GM23338 (cell line): ENCODE measurements around the gene INPP5A. TPM values are rescaled to one million over a fixed set of nuclear protein-coding genes. Genes with fewer than 3 reads are reported as not detected.
"Not testable (repeated sequence)": the region's sequence is repeated elsewhere in the genome, so short reads cannot be mapped to it uniquely, and the experiment has no call there.

Source experiments
- ATAC-seq: fragments of 200-7000 bp; cut with Tn5 transposase; 3 replicates; pipeline ENCODE4 v1.9.1; 2020
- DNase-seq: peaks from one replicate; pipeline ENCODE4 v3.0.0-alpha.2; 2015; ENCODE audit warnings: low spot score
- H2AFZ ChIP-seq: fragments of 200-600 bp; sonication (generic); 2 replicates; pipeline ENCODE4 v1.8.0; 2016; ENCODE audit warnings: antibody characterized with exemption, mild to moderate bottlenecking, moderate library complexity
- H3F3A ChIP-seq: fragments of 200-600 bp; sonication (generic); replicated peaks from 2 replicates; pipeline ENCODE4 v1.8.0; 2017; ENCODE audit warnings: antibody characterized with exemption, mixed run types, low read depth
- H3K27ac ChIP-seq: fragments of 200-600 bp; sonication (generic); 2 replicates; pipeline ENCODE4 v1.6.1; 2016; ENCODE audit warnings: low read depth
- H3K27me3 ChIP-seq: fragments of 200-600 bp; sonication (generic); 2 replicates; pipeline ENCODE4 v1.8.0; 2016; ENCODE audit warnings: mild to moderate bottlenecking, mixed run types, moderate library complexity; ENCODE audit not compliant: insufficient read depth
- H3K36me3 ChIP-seq: fragments of 200-600 bp; sonication (generic); 2 replicates; pipeline ENCODE4 v1.8.0; 2016; ENCODE audit warnings: mild to moderate bottlenecking; ENCODE audit not compliant: insufficient read depth
- H3K4me1 ChIP-seq: fragments of 200-600 bp; sonication (generic); 2 replicates; pipeline ENCODE4 v1.8.0; 2016; ENCODE audit warnings: mild to moderate bottlenecking, moderate library complexity; ENCODE audit not compliant: insufficient read depth
- H3K4me2 ChIP-seq: fragments of 200-600 bp; sonication (generic); 2 replicates; pipeline ENCODE4 v1.7.1; 2017; ENCODE audit warnings: mixed run types
- H3K4me3 ChIP-seq: fragments of 200-600 bp; sonication (generic); 2 replicates; pipeline ENCODE4 v1.6.1; 2016; ENCODE audit warnings: mixed run types
- H3K79me2 ChIP-seq: fragments of 200-600 bp; sonication (generic); replicated peaks from 2 replicates; pipeline ENCODE4 v1.8.0; 2017; ENCODE audit warnings: mild to moderate bottlenecking; ENCODE audit not compliant: insufficient read depth
- H3K9me2 ChIP-seq: fragments of 200-600 bp; sonication (generic); 2 replicates; pipeline ENCODE4 v1.8.0; 2017; ENCODE audit not compliant: insufficient read depth
- H4K20me1 ChIP-seq: fragments of 200-600 bp; sonication (generic); replicated peaks from 2 replicates; pipeline ENCODE4 v1.8.0; 2017; ENCODE audit warnings: mild to moderate bottlenecking; ENCODE audit not compliant: insufficient read depth
- H3K27ac Mint-ChIP-seq: 2 replicates; pipeline ENCODE4 v1.8.0; 2020; ENCODE audit warnings: inconsistent platforms, mild to moderate bottlenecking, moderate library complexity, mixed read lengths
- H3K27me3 Mint-ChIP-seq: 3 replicates; pipeline ENCODE4 v1.8.0; 2022; ENCODE audit warnings: low read depth, mild to moderate bottlenecking, moderate library complexity, mixed read lengths, inconsistent platforms; ENCODE audit not compliant: insufficient read depth, poor library complexity
- H3K36me3 Mint-ChIP-seq: 3 replicates; pipeline ENCODE4 v1.8.0; 2021; ENCODE audit warnings: low read depth, mild to moderate bottlenecking, inconsistent platforms, moderate library complexity, mixed read lengths
- H3K4me1 Mint-ChIP-seq: 3 replicates; pipeline ENCODE4 v1.8.0; 2020; ENCODE audit warnings: mild to moderate bottlenecking, inconsistent platforms, mixed read lengths
- H3K4me3 Mint-ChIP-seq: 3 replicates; pipeline ENCODE4 v1.8.0; 2021; ENCODE audit warnings: moderate library complexity, mild to moderate bottlenecking, inconsistent platforms, mixed read lengths
- H3K9me3 Mint-ChIP-seq: 3 replicates; pipeline ENCODE4 v1.8.0; 2020; ENCODE audit warnings: moderate library complexity, mild to moderate bottlenecking, inconsistent platforms, mixed read lengths
- EZH2 ChIP-seq: fragments of 200-600 bp; sonication (generic); IDR thresholded peaks from one replicate; pipeline ENCODE4 v1.8.0; 2017; ENCODE audit warnings: antibody characterized with exemption, mild to moderate bottlenecking, low read depth; ENCODE audit not compliant: unreplicated experiment
- EZH2phosphoT487 ChIP-seq: fragments of 200-600 bp; sonication (generic); IDR thresholded peaks from one replicate; pipeline ENCODE4 v1.8.1; 2018; ENCODE audit warnings: antibody characterized with exemption; ENCODE audit not compliant: unreplicated experiment
- JUNB ChIP-seq: IDR thresholded peaks from one replicate; pipeline ENCODE4 v1.6.1; 2016; ENCODE audit warnings: antibody characterized with exemption; ENCODE audit not compliant: unreplicated experiment
- STAT1 ChIP-seq: IDR thresholded peaks from one replicate; pipeline ENCODE4 v1.6.1; 2016; ENCODE audit warnings: antibody characterized with exemption; ENCODE audit not compliant: unreplicated experiment
- ZNF114 ChIP-seq: fragments of 250-450 bp; sonication (Bioruptor Pico); IDR thresholded peaks from 2 replicates; pipeline ENCODE4 v1.5.0; 2020; ENCODE audit warnings: mild to moderate bottlenecking, moderate library complexity
- polyA plus RNA-seq: library from polyadenylated mRNA; unstranded; fragments of >200 nt; fragmentation: Nextera tagmentation; extraction: Ambion mirVana; gene quantifications from 2 replicates; pipeline ENCODE4 v1.2.1, GENCODE V29; 2016
- total RNA-seq: library from RNA; depleted of rRNA; stranded (reverse); fragments of >200 nt; shearing (Covaris generic); gene quantifications from 2 replicates; pipeline ENCODE4 v1.2.3, GENCODE V29; 2014
- TF ChIP-seq, protein P1 (sequence below): IDR thresholded peaks from one replicate; pipeline ENCODE4 v1.6.1; 2018; ENCODE audit warnings: antibody characterized with exemption; ENCODE audit not compliant: unreplicated experiment
- TF ChIP-seq, protein P2 (sequence below): fragments of 250-450 bp; sonication (Bioruptor Pico); IDR thresholded peaks from 2 replicates; pipeline ENCODE4 v1.5.0; 2020; ENCODE audit warnings: mild to moderate bottlenecking, moderate library complexity

INPP5A gene
- total and polyA plus RNA-seq, 2 experiments from 2014 or later = 5.9 to 40.6 TPM

DNA sequence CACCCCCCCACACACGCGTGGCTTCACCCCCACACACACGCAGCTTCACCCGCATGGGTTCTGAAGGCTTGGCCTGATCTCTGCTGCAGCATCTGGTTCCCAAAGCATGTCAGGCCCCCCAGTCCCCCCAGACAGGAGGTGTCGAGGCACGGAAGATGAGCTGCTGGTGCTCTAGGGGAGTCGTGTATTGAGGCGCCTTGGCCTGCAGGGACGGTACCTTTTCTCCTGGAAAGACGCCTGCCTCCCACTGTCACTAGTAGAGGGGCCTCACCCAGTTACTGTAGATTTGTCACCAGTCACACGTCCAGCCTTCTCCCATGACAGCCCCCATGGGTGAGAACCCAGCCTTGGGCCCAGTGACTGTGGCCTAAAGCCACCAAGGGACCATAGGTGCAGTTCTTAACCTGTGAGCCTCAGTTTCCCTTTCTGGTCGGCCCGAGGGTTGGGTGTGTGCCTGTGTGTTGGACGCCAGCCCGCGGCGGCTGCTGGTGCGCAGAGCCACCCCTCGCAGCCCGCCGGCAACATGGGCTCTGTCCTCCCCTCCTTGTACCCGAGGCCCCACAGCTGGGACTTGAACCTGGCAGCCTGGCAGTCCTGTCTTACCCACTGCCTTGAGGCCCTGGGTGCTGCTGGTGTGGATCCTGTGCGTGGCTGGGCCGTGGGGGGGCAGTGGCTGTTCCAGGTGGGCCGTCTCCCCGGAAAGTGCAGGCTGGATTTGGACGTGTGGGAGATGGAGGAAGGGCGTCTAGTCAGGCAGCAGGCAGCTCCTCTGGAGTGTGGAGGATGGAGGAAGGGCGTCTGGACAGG is 166.6 kb downstream of the INPP5A start (continued):
- TF ChIP-seq EZH2 (no peak), JUNB (no peak), EZH2phosphoT487 (no peak)
- TF ChIP-seq, protein P1, sequence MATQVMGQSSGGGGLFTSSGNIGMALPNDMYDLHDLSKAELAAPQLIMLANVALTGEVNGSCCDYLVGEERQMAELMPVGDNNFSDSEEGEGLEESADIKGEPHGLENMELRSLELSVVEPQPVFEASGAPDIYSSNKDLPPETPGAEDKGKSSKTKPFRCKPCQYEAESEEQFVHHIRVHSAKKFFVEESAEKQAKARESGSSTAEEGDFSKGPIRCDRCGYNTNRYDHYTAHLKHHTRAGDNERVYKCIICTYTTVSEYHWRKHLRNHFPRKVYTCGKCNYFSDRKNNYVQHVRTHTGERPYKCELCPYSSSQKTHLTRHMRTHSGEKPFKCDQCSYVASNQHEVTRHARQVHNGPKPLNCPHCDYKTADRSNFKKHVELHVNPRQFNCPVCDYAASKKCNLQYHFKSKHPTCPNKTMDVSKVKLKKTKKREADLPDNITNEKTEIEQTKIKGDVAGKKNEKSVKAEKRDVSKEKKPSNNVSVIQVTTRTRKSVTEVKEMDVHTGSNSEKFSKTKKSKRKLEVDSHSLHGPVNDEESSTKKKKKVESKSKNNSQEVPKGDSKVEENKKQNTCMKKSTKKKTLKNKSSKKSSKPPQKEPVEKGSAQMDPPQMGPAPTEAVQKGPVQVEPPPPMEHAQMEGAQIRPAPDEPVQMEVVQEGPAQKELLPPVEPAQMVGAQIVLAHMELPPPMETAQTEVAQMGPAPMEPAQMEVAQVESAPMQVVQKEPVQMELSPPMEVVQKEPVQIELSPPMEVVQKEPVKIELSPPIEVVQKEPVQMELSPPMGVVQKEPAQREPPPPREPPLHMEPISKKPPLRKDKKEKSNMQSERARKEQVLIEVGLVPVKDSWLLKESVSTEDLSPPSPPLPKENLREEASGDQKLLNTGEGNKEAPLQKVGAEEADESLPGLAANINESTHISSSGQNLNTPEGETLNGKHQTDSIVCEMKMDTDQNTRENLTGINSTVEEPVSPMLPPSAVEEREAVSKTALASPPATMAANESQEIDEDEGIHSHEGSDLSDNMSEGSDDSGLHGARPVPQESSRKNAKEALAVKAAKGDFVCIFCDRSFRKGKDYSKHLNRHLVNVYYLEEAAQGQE = no peak

DNA sequence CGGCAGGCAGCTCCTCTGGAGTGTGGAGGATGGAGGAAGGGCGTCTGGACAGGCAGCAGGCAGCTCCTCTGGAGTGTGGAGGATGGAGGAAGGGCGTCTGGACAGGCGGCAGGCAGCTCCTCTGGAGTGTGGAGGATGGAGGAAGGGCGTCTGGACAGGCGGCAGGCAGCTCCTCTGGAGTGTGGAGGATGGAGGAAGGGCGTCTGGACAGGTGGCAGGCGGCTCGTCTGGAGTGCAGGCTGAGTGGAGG is 167.2 kb downstream of the INPP5A start:
- H3K9me2 ChIP-seq, H3K79me2 ChIP-seq, ATAC-seq, H3K27me3 Mint-ChIP-seq, H3F3A ChIP-seq, H3K27ac Mint-ChIP-seq, H2AFZ ChIP-seq, H4K20me1 ChIP-seq, H3K4me2 ChIP-seq, H3K36me3 ChIP-seq, H3K4me3 ChIP-seq, H3K4me1 Mint-ChIP-seq, H3K27ac ChIP-seq, H3K4me1 ChIP-seq, DNase-seq, H3K4me3 Mint-ChIP-seq, H3K27me3 ChIP-seq: not testable (repeated sequence)
- Mint-ChIP-seq H3K36me3 (peaks cover 32% of the 10 kb centered on the region), H3K9me3 (peaks cover 26% of the 10 kb centered on the region)

DNA sequence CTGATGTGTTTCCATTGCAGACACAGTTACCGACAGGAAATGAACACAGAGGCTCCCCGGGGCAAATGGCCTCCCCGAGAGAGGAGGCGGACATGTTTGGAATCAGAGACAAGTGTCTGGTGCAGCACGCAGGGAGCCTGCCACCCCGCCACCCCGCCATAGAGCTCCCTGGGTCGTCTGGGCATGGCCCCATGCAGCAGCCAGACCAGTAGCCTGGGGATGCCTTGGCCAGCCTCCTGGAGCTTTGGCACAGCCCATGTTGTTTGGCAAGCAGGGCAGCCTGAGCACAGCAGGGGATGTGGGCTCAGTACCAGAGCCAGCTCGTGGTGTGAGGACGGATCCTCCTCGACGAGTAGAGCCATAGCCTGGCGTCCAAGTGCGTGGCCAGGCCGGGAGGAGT is 167.6 kb downstream of the INPP5A start:
- H2AFZ ChIP-seq = no peak overlapping the region
- no peak overlapping the region for H3K27ac Mint-ChIP-seq
- H3K9me3 Mint-ChIP-seq = peaks cover 26% of the 10 kb centered on the region
- H3K36me3 ChIP-seq = no peaks in the 10 kb centered on the region; the same call in 1 of the 2 replicates
- H3K4me2 ChIP-seq = no peak overlapping the region
- no peaks in the 10 kb centered on the region for H3K9me2 ChIP-seq
- H3K79me2 ChIP-seq = no peaks in the 10 kb centered on the region
- H3K4me1 ChIP-seq = no peaks in the 10 kb centered on the region
- H3K27ac ChIP-seq = no peak overlapping the region
- no peaks in the 10 kb centered on the region for H3K27me3 ChIP-seq
- no peak overlapping the region for H3K4me3 ChIP-seq
- peaks cover 9% of the 10 kb centered on the region for H3K4me1 Mint-ChIP-seq
- TF ChIP-seq EZH2 (no peak), STAT1 (no peak), ZNF114 (CRISPR knock-in tag) (no peak)
- TF ChIP-seq, protein P2, sequence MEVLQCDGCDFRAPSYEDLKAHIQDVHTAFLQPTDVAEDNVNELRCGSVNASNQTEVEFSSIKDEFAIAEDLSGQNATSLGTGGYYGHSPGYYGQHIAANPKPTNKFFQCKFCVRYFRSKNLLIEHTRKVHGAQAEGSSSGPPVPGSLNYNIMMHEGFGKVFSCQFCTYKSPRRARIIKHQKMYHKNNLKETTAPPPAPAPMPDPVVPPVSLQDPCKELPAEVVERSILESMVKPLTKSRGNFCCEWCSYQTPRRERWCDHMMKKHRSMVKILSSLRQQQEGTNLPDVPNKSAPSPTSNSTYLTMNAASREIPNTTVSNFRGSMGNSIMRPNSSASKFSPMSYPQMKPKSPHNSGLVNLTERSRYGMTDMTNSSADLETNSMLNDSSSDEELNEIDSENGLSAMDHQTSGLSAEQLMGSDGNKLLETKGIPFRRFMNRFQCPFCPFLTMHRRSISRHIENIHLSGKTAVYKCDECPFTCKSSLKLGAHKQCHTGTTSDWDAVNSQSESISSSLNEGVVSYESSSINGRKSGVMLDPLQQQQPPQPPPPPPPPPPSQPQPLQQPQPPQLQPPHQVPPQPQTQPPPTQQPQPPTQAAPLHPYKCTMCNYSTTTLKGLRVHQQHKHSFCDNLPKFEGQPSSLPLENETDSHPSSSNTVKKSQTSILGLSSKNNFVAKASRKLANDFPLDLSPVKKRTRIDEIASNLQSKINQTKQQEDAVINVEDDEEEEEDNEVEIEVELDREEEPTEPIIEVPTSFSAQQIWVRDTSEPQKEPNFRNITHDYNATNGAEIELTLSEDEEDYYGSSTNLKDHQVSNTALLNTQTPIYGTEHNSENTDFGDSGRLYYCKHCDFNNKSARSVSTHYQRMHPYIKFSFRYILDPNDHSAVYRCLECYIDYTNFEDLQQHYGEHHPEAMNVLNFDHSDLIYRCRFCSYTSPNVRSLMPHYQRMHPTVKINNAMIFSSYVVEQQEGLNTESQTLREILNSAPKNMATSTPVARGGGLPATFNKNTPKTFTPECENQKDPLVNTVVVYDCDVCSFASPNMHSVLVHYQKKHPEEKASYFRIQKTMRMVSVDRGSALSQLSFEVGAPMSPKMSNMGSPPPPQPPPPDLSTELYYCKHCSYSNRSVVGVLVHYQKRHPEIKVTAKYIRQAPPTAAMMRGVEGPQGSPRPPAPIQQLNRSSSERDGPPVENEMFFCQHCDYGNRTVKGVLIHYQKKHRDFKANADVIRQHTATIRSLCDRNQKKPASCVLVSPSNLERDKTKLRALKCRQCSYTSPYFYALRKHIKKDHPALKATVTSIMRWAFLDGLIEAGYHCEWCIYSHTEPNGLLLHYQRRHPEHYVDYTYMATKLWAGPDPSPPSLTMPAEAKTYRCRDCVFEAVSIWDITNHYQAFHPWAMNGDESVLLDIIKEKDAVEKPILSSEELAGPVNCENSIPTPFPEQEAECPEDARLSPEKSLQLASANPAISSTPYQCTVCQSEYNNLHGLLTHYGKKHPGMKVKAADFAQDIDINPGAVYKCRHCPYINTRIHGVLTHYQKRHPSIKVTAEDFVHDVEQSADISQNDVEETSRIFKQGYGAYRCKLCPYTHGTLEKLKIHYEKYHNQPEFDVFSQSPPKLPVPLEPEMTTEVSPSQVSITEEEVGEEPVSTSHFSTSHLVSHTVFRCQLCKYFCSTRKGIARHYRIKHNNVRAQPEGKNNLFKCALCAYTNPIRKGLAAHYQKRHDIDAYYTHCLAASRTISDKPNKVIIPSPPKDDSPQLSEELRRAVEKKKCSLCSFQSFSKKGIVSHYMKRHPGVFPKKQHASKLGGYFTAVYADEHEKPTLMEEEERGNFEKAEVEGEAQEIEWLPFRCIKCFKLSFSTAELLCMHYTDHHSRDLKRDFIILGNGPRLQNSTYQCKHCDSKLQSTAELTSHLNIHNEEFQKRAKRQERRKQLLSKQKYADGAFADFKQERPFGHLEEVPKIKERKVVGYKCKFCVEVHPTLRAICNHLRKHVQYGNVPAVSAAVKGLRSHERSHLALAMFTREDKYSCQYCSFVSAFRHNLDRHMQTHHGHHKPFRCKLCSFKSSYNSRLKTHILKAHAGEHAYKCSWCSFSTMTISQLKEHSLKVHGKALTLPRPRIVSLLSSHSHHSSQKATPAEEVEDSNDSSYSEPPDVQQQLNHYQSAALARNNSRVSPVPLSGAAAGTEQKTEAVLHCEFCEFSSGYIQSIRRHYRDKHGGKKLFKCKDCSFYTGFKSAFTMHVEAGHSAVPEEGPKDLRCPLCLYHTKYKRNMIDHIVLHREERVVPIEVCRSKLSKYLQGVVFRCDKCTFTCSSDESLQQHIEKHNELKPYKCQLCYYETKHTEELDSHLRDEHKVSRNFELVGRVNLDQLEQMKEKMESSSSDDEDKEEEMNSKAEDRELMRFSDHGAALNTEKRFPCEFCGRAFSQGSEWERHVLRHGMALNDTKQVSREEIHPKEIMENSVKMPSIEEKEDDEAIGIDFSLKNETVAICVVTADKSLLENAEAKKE = no peak
- no peaks in the 10 kb centered on the region for H3F3A ChIP-seq
- H3K36me3 Mint-ChIP-seq = peaks cover 32% of the 10 kb centered on the region
- H3K4me3 Mint-ChIP-seq = no peak overlapping the region
- no peak for ATAC-seq
- H3K27me3 Mint-ChIP-seq = peaks cover 3% of the 10 kb centered on the region
- no peak for DNase-seq
- H4K20me1 ChIP-seq = no peaks in the 10 kb centered on the region
